DOHH2 (cell line): ENCODE results near the gene MMP23B.

Source experiments
- H3F3A ChIP-seq: fragments of 200-600 bp; sonication (generic), shearing (Covaris generic); 2 replicates; pipeline ENCODE4 v1.6.0; 2016; ENCODE audit warnings: antibody characterized with exemption, mild to moderate bottlenecking; ENCODE audit not compliant: control insufficient read depth, insufficient read depth
- H3K27ac ChIP-seq: fragments of 200-600 bp; sonication (generic); 2 replicates; pipeline ENCODE4 v1.5.1; 2014; ENCODE audit warnings: low read depth, mild to moderate bottlenecking, low read length, moderate library complexity
- H3K27me3 ChIP-seq: fragments of 200-600 bp; sonication (generic); 2 replicates; pipeline ENCODE4 v1.6.1; 2014; ENCODE audit warnings: mild to moderate bottlenecking, low read length, mixed read lengths; ENCODE audit not compliant: control insufficient read depth
- H3K36me3 ChIP-seq: fragments of 200-600 bp; sonication (generic); 2 replicates; pipeline ENCODE4 v1.6.1; 2014; ENCODE audit warnings: mild to moderate bottlenecking, low read length, moderate library complexity, mixed read lengths; ENCODE audit not compliant: control insufficient read depth
- H3K4me1 ChIP-seq: fragments of 200-600 bp; sonication (generic); 2 replicates; pipeline ENCODE4 v1.6.1; 2014; ENCODE audit warnings: mild to moderate bottlenecking, low read length, mixed read lengths; ENCODE audit not compliant: control insufficient read depth
- H3K4me2 ChIP-seq: fragments of 200-600 bp; sonication (generic); 2 replicates; pipeline ENCODE4 v1.6.0; 2014; ENCODE audit warnings: mild to moderate bottlenecking, low read length, moderate library complexity
- H3K4me3 ChIP-seq: fragments of 200-600 bp; sonication (generic); 2 replicates; pipeline ENCODE4 v1.5.1; 2014; ENCODE audit warnings: mild to moderate bottlenecking, low read length, mixed read lengths
- H3K79me2 ChIP-seq: fragments of 200-600 bp; sonication (generic); 2 replicates; pipeline ENCODE4 v1.6.1; 2014; ENCODE audit warnings: mild to moderate bottlenecking, low read length, mixed read lengths; ENCODE audit not compliant: control insufficient read depth
- H3K9me2 ChIP-seq: fragments of 200-600 bp; sonication (generic); replicated peaks from 2 replicates; pipeline ENCODE4 v1.6.1; 2014; ENCODE audit warnings: mild to moderate bottlenecking, low read length, mixed read lengths; ENCODE audit not compliant: control insufficient read depth
- H3K9me3 ChIP-seq: fragments of 200-600 bp; sonication (generic); 2 replicates; pipeline ENCODE4 v1.6.1; 2014; ENCODE audit warnings: antibody characterized with exemption, low read length, mixed read lengths; ENCODE audit not compliant: control insufficient read depth, insufficient read depth
- H4K20me1 ChIP-seq: fragments of 200-600 bp; sonication (generic); 2 replicates; pipeline ENCODE4 v1.6.0; 2014; ENCODE audit warnings: low read depth, mild to moderate bottlenecking, antibody characterized with exemption, low read length, moderate library complexity; ENCODE audit not compliant: control insufficient read depth, insufficient read depth
- CTCF ChIP-seq: fragments of 200-600 bp; sonication (generic); IDR thresholded peaks from one replicate; pipeline ENCODE4 v1.5.1; 2014; ENCODE audit warnings: antibody characterized with exemption, mild to moderate bottlenecking, low read depth, low read length; ENCODE audit not compliant: poor library complexity, severe bottlenecking
- EZH2phosphoT487 ChIP-seq: fragments of 200-600 bp; sonication (generic); IDR thresholded peaks from 2 replicates; pipeline ENCODE4 v1.6.1; 2017; ENCODE audit warnings: borderline replicate concordance, mild to moderate bottlenecking, antibody characterized with exemption, low read length, moderate library complexity, mixed read lengths

The MMP23B gene

DNA sequence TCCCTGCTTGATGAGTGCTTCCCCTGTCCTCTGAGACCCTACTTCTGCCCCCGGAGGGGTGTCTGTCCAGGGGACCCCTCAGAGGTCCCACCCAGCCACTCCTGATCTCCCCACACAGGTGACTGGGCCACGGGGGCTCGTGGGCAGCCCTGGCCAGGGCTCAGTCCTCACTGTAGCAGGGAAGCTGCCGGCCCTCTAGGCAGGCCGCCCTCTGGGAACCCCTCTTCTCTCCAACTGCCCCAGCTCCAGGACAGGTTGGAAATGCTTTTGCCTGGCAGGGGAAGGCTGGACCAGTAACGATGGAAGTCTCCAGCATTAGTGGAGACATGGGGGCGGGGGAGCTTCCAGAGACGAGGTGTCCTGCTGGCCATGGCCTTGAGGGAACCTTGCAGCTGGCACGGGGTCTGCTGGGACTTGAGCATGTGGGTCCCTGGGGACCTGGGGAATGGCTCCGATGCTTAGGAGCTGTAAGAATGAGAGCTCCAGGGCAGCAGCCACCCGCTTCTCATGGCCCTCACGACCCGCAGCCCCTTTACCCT lies 28.9 kb upstream of the MMP23B start:
- no peaks in the 10 kb centered on the region for H3K79me2 ChIP-seq
- no peaks in the 10 kb centered on the region for H3K9me2 ChIP-seq
- peaks cover 3% of the 10 kb centered on the region for H3F3A ChIP-seq
- no peak overlapping the region for H3K4me2 ChIP-seq
- peaks cover 31% of the 10 kb centered on the region for H3K4me1 ChIP-seq
- no peaks in the 10 kb centered on the region for H3K9me3 ChIP-seq
- peaks cover 41% of the 10 kb centered on the region for H3K27me3 ChIP-seq
- H3K27ac ChIP-seq = no peak overlapping the region
- no peak for TF ChIP-seq EZH2phosphoT487
- no peak overlapping the region for H3K4me3 ChIP-seq
- H4K20me1 ChIP-seq = no peaks in the 10 kb centered on the region
- H3K36me3 ChIP-seq = no peaks in the 10 kb centered on the region

DNA sequence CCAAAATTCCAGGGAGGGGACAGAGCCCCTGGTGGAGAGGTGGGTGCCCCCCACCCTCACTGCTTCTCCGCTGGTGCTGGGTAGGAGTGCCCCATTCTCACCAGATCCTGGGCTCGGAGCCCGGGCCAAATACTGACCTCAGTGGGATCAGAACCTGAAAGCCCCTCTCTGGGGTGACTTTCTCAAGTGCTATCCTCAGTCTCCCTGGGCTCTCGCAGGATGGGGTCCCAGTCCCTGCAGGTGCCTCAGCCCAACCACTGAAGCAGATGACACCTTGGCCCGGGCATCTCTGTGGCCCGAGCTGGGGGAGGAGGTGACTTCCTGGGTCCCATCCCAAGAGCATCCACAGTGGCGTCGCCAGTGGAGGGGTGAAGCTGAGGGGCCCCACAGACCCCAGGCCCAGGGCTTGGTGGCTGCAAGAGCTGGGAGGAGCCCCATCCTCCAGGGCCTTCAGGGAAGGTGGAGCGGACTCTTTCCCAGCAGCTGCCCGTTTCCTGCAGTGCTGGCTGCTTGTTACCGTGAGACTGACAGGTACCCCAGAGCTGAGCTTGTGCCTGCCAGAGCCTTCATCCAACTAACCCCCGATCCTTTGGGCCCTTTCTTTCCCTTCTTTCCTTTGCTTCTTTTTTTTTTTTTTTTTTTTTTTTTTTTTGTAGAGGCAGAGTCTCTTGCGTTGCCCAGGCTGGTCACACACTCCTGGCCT lies 28.2 kb upstream of the MMP23B start:
- Histone ChIP-seq H3K4me2 (no peak overlapping the region), H3K36me3 (no peaks in the 10 kb centered on the region), H3K4me3 (no peak overlapping the region), H4K20me1 (no peaks in the 10 kb centered on the region), H3K9me3 (no peaks in the 10 kb centered on the region), H3F3A (peaks cover 3% of the 10 kb centered on the region), H3K4me1 (peaks cover 30% of the 10 kb centered on the region), H3K79me2 (no peaks in the 10 kb centered on the region), H3K9me2 (no peaks in the 10 kb centered on the region), H3K27me3 (peaks cover 36% of the 10 kb centered on the region), H3K27ac (no peak overlapping the region)
- TF ChIP-seq EZH2phosphoT487 (no peak), CTCF (no peak)

DNA sequence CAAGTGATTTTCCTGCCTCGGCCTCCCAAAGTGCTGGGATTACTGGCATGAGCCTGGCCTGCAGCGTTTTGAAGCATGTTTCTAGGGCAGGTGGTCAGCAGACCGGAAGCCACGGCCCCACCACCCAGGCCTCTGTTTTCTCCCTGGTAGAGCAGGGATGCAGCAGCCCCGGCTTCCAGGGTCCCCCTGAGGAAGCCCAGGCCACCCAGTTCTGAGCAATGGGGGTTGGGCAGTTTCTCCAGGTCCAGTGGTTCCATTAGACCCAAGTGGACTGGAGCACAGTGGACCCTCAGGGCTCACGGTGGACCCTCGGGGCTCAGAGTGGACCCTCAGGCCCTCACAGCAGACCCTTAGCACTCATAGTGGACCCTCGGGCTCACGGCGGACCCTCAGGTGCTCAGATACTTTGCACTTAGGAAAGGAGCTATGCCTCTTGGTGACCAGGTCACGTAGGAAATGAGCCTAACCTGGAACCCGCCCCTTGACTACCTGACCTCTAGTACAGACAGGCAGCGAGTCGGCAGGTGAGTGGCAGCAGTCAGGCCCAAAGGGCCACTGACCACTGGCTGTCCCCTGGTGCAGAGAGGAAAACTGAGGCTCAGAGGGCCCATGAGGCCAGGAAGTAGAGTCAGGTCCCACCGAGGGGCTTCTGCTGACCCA lies 27.5 kb upstream of the MMP23B start:
- no peak for TF ChIP-seq CTCF
- no peaks in the 10 kb centered on the region for H4K20me1 ChIP-seq
- no peak overlapping the region for H3K4me3 ChIP-seq
- H3K27ac ChIP-seq = no peak overlapping the region
- peaks cover 30% of the 10 kb centered on the region for H3K4me1 ChIP-seq
- H3K4me2 ChIP-seq = no peak overlapping the region
- H3K27me3 ChIP-seq = peaks cover 30% of the 10 kb centered on the region
- no peaks in the 10 kb centered on the region for H3K36me3 ChIP-seq
- H3F3A ChIP-seq = peaks cover 3% of the 10 kb centered on the region
- no peaks in the 10 kb centered on the region for H3K9me3 ChIP-seq
- H3K79me2 ChIP-seq = no peaks in the 10 kb centered on the region
- H3K9me2 ChIP-seq = no peaks in the 10 kb centered on the region

DNA sequence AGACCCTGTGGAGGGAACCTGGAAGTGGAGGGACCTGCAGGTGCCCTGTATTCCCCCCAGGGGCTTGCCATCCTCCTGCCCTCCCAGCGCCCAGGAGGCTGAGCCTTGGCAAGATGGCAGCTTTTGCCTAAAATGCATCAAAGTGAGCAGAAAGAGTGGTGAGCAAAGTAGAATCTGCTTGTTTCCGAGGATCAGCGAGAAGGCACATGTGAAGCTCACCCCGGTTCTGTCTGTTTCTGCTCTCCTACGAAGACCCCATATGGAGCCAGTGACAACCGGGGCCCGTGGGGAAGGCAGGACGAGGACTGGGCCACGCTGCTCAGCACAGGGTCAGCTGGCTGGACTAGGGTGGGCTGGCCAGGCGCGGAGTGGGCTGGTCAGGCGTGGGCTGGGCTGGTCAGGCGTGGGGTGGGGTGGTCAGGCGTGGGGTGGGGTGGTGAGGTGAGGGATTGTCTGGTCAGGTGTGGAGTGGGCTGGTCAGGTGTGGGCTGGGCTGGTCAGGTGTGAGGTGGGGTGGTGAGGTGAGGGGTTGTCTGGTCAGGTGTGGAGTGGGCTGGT lies 26.9 kb upstream of the MMP23B start:
- no peaks in the 10 kb centered on the region for H3K9me3 ChIP-seq
- no peak overlapping the region for H3K27ac ChIP-seq
- H4K20me1 ChIP-seq = no peaks in the 10 kb centered on the region
- H3K79me2 ChIP-seq = no peaks in the 10 kb centered on the region
- H3K4me2 ChIP-seq = no peak overlapping the region
- H3K4me3 ChIP-seq = no peak overlapping the region
- TF ChIP-seq CTCF (no peak), EZH2phosphoT487 (no peak)
- H3K4me1 ChIP-seq = peaks cover 33% of the 10 kb centered on the region
- H3K27me3 ChIP-seq = peaks cover 30% of the 10 kb centered on the region
- no peaks in the 10 kb centered on the region for H3K36me3 ChIP-seq
- no peaks in the 10 kb centered on the region for H3K9me2 ChIP-seq
- peaks cover 3% of the 10 kb centered on the region for H3F3A ChIP-seq
